Right lobe of liver (tissue), 4 donors: ENCODE measurements around the gene SLC11A1.

ENCODE experiments used
- CTCF ChIP-seq, 4 donors: fragments of 200-600 bp in 3 of 4; fragments of 450-650 bp in 1 of 4; IDR thresholded peaks; one replicate each; pipeline versions ENCODE4 v1.5.1 to v1.8.0; 2016 to 2022; ENCODE audit warnings: antibody characterized with exemption in 4 of 4, mild to moderate bottlenecking in 2 of 4
- POLR2A ChIP-seq: fragments of 450-650 bp; IDR thresholded peaks from one replicate; pipeline ENCODE4 v1.6.1; 2017; ENCODE audit warnings: antibody characterized with exemption, mild to moderate bottlenecking
- donor health status: DM: no; HTN: no; CAD: no.
- donor health status: DM: no; HTN: no; CAD: no.
- donor health status: DM: no; HTN: yes; CAD: no.

DNA sequence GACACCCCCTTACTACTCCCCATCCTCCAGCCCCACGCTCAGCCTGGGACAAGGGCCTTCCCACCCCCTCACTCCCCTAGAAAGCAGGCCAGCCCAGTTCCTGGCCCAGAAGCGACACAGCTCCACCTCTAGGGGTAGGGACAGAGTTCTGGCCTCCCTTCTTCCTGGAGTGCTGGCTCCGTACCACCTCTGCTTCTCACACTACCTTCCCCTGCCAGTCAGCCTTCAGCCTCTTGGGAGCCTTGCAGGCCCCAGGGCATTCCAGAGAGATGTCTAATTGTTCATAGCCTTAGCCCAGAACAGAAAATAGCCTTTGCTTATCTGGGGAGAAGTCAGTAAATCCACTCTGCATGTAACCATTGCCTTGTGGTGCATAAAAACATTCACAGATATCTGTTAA, 38.5 kb upstream of the SLC11A1 start:
- TF ChIP-seq POLR2A = no peak
- no peak for TF ChIP-seq CTCF (IDR thresholded peaks at IDR 0.05)
